Stimulated activated CD8-positive, alpha-beta memory T cell treated with anti-CD3 and anti-CD28 coated beads, Interleukin-4, amount 100 ng/mL, for 48 hours (primary cell): ENCODE measurements around the gene CTIF.

Experiments
- DNase-seq: peaks from one replicate; pipeline ENCODE4 v3.0.0-alpha.2; 2020

The CTIF gene

GRCh38 chr18:48879008-48879431 is 340.2 kb downstream of the CTIF start:
- no peak for DNase-seq

GRCh38 chr18:48880931-48881330 is 342.1 kb downstream of the CTIF start:
- DNase-seq = no peak

- no peak for DNase-seq
Measured at GRCh38 chr18:48882379-48882778, 343.5 kb downstream of the CTIF start.

- no peak for DNase-seq
Measured at GRCh38 chr18:48884306-48884705, 345.5 kb downstream of the CTIF start.

- DNase-seq = no peak
Measured at GRCh38 chr18:48884771-48885170, 345.9 kb downstream of the CTIF start.

GRCh38 chr18:48885266-48885923 is 346.6 kb downstream of the CTIF start:
- DNase-seq = no peak

GRCh38 chr18:48885924-48886400 is 347.1 kb downstream of the CTIF start:
- no peak for DNase-seq

GRCh38 chr18:48886520-48887293 is 347.9 kb downstream of the CTIF start:
- DNase-seq = no peak

GRCh38 chr18:48887294-48887904 is 348.6 kb downstream of the CTIF start:
- no peak for DNase-seq

- DNase-seq = no peak
Measured at GRCh38 chr18:48887905-48888772, 349.3 kb downstream of the CTIF start.

GRCh38 chr18:48888773-48889080 is 349.9 kb downstream of the CTIF start:
- DNase-seq = no peak

GRCh38 chr18:48889115-48889941 is 350.5 kb downstream of the CTIF start:
- DNase-seq = no peak

- no peak for DNase-seq
Measured at GRCh38 chr18:48889981-48890762, 351.3 kb downstream of the CTIF start.

GRCh38 chr18:48891721-48892120 is 352.9 kb downstream of the CTIF start:
- DNase-seq = no peak

- DNase-seq = no peak
Measured at GRCh38 chr18:48892146-48892855, 353.5 kb downstream of the CTIF start.

GRCh38 chr18:48893061-48893607 is 354.3 kb downstream of the CTIF start:
- DNase-seq = no peak

- no peak for DNase-seq
Measured at GRCh38 chr18:48893608-48894600, 355.1 kb downstream of the CTIF start.

- DNase-seq = no peak
Measured at GRCh38 chr18:48894799-48895346, 356.0 kb downstream of the CTIF start.
